Right ventricle myocardium superior (tissue), 1 donor: ENCODE measurements around the gene RGS5. TPM values are rescaled to one million over a fixed set of nuclear protein-coding genes. Genes with fewer than 3 reads are reported as not detected.

ENCODE experiments used
- ATAC-seq: fragments of 200-7000 bp; cut with Tn5 transposase; one replicate; pipeline ENCODE4 v1.9.1; 2020; ENCODE audit warnings: mild to moderate bottlenecking; ENCODE audit not compliant: poor library complexity
- DNase-seq: peaks from one replicate; pipeline ENCODE4 v3.0.0-alpha.2; 2020
- intact Hi-C: fragments of 100-400 bp; cut with DNase I; formaldehyde crosslinking; loops from one replicate; pipeline ENCODE4 v1.11.2; 2022
- total RNA-seq: library from RNA; stranded (reverse); fragmentation: NEBNext Ultra II Directional; extraction: Animal tissue kit (Norgen Biotek cat#: 25700); gene quantifications from one replicate; pipeline ENCODE4 v1.2.1, GENCODE V29; 2021
- donor health status: DM: no; HTN: yes; CAD: no; lungs with severe emphysema.

Gene RGS5
- total RNA-seq, 1 donor from 2014 or later, result 270 TPM

- DNase-seq (no peak), ATAC-seq (no peak)
- intact Hi-C loops, result no loop called here
Measured at GRCh38 chr1:163104385-163105099, 98.2 kb downstream of the RGS5 start.

DNA sequence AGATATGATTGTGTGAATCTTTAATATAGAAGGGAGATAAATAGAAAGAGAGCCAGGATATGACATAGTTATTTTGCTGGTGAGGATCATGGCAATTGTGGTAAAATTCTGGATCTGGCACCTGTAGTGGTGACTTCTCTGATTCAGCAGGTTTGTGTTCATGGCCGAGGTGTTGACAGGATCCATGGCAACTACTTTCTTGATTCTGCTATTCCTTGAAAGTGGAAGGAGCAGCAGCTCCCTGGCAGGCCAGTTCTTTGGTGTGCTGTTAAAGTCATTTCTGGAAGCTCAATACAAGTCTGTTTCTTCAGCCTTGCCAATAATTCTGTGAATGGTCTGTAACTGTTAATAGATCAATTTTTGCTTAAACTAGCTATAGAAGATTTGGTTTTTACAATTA, 100.1 kb downstream of the RGS5 start:
- ATAC-seq (no peak), DNase-seq (no peak)
- intact Hi-C loops, result no loop called here

- intact Hi-C loops, result no loop called here
- DNase-seq, result no peak
- ATAC-seq, result no peak
Measured at GRCh38 chr1:163095213-163095612, 107.5 kb downstream of the RGS5 start.

- DNase-seq (no peak), ATAC-seq (no peak)
- intact Hi-C loops, result no loop called here
Measured at GRCh38 chr1:163094589-163094988, 108.1 kb downstream of the RGS5 start.

DNA sequence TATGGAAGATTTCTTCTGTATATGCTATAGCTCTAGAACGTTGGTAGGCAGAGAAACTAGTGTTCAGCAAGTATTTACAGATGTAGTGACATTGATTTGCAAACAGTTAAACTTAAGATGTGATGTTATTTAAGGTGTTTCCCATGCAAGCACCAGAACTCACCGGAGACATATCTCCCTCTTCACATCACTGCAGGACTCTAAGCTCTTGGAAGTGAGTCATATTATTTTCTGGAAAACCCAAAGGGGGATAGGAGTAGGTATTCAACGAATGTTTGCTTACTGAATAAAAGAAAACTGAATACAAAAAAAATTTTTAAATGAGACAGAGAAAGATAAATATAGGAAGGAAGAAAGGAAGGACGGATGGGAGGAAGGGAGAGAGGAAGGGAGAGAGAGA, 108.5 kb downstream of the RGS5 start:
- ATAC-seq, result no peak
- DNase-seq, result no peak
- intact Hi-C loops, result no loop called here

DNA sequence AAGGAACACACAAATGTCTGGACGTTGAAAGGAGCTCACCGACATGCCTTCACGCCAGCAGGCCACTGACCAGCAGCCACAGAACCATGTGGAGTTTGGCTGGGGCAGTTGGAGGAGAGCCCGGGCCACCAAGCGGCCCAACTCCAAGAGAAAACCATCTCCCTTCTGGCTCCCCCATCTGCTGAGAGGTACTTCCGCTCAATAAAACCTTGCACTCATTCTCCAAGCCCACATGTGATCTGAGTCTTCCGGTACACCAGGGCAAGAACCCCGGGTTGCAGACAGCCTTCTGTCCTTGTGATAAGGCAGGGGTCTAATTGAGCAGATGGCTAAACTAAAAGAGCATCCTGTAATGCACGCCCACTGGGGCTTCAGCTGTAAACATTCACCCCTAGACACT, 109.1 kb downstream of the RGS5 start:
- intact Hi-C loops, result no loop called here
- no peak for DNase-seq
- no peak for ATAC-seq

DNA sequence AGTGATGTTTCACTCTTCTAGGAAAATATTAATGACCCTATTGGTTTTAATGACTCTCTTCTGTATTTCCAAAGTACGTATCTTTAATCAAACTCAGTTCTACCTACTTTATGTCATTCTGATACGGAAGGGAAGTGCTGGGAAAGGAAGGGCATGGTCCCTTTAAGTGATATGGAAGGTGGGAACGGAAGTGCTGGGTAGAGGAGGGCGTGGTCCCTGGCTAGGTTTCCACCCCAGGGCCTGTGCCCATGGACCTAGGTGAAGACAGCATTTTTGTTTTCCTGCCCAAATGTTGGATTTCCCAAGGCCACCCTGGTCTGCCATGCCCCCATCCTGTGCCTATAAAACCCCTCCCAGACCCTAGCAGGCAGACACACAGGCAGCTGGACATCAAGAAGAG, 109.5 kb downstream of the RGS5 start:
- no peak for DNase-seq
- ATAC-seq, result no peak
- intact Hi-C loops, result no loop called here

Other genes with a start within 250 kb of the RGS5 start
- 0.78 TPM for gene RGS4, start 133.6 kb downstream of the RGS5 start, total RNA-seq
- 0.59 TPM for gene NUF2, start 119.0 kb upstream of the RGS5 start, total RNA-seq